Measurements from ENCODE around the gene DEFB115. TPM values are rescaled to one million over a fixed set of nuclear protein-coding genes. Genes with fewer than 3 reads are reported as not detected.
"Not testable (repeated sequence)": the region's sequence is repeated elsewhere in the genome, so short reads cannot be mapped to it uniquely, and the experiment has no call there.

Gene DEFB115
- total RNA-seq, 2 donors from 2014 or later: not detected

GRCh38 chr20:31274441-31274840, 17.0 kb downstream of the DEFB115 start:
- H3K4me1 ChIP-seq: no peaks in the 10 kb centered on the region
- no peak for DNase-seq (ENCODE audit: low spot score)
- no peaks in the 10 kb centered on the region for H3K36me3 ChIP-seq
- TF ChIP-seq, protein P1, sequence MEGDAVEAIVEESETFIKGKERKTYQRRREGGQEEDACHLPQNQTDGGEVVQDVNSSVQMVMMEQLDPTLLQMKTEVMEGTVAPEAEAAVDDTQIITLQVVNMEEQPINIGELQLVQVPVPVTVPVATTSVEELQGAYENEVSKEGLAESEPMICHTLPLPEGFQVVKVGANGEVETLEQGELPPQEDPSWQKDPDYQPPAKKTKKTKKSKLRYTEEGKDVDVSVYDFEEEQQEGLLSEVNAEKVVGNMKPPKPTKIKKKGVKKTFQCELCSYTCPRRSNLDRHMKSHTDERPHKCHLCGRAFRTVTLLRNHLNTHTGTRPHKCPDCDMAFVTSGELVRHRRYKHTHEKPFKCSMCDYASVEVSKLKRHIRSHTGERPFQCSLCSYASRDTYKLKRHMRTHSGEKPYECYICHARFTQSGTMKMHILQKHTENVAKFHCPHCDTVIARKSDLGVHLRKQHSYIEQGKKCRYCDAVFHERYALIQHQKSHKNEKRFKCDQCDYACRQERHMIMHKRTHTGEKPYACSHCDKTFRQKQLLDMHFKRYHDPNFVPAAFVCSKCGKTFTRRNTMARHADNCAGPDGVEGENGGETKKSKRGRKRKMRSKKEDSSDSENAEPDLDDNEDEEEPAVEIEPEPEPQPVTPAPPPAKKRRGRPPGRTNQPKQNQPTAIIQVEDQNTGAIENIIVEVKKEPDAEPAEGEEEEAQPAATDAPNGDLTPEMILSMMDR (IDR thresholded peaks at IDR 0.05): no peak
- no peak overlapping the region for H3K4me3 ChIP-seq
- H3K9me3 ChIP-seq: peaks cover 0 to 49% of the 10 kb centered on the region in 2 donors
- H3K27me3 ChIP-seq: no peaks in the 10 kb centered on the region
- no peak overlapping the region for H3K27ac ChIP-seq

GRCh38 chr20:31278178-31278577, 20.7 kb downstream of the DEFB115 start:
- DNase-seq (ENCODE audit: low spot score): no peak
- H3K4me1 ChIP-seq: no peaks in the 10 kb centered on the region
- TF ChIP-seq, protein P1 (IDR thresholded peaks at IDR 0.05): no peak
- no peak overlapping the region for H3K4me3 ChIP-seq
- H3K36me3 ChIP-seq: no peaks in the 10 kb centered on the region
- no peak overlapping the region for H3K27ac ChIP-seq
- H3K27me3 ChIP-seq: no peaks in the 10 kb centered on the region
- H3K9me3 ChIP-seq: peaks cover 0 to 11% of the 10 kb centered on the region in 2 donors

GRCh38 chr20:31284964-31285363, 27.5 kb downstream of the DEFB115 start:
- H3K4me3 ChIP-seq; H3K4me1 ChIP-seq; H3K27me3 ChIP-seq; DNase-seq (ENCODE audit: low spot score); H3K9me3 ChIP-seq; H3K36me3 ChIP-seq; H3K27ac ChIP-seq: not testable (repeated sequence)

DNA sequence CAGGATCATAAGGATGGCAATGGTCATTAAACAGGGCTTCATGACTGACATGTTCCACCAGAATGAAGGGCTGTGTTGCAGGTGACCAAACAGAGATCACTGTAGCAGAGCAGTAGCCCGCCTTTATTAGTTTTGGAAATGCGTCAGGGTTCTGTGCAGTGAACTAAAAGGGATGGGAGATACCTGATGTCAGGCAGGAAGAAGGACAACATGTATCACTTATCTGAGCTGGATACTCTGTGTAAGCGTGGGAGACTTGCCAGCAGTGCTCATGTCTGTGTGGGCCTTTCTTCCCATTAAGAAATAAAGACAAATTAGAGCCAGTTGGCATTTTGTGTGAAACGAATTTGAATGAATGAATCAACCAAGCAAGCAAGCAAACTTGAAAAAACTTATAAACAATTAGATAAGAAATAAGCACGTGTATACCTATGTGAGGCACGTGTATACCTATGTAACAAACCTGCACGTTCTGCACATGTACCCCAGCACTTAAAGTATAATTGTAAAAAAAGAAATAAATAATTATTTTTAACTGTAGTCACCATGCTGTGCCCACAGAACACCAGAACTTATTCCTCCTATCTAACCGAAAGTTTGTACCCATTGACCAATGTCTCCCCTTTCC, 51.2 kb downstream of the DEFB115 start, which contains the start of gene DEFB116:
TSS of gene DEFB116 (minus strand) at position 51 of the 628 bp plus-strand sequence. CDS start at position 51, 0 bp downstream.
- DNase-seq (ENCODE audit: low spot score): no peak

More for the DNA sequence above, 51.2 kb downstream of the DEFB115 start, which contains the start of gene DEFB116:
- Histone ChIP-seq H3K27ac (no peak within 1 kb of the TSS), H3K36me3 (no peaks in the 10 kb centered on the region), H3K4me3 (no peak within 1 kb of the TSS), H3K4me1 (no peaks in the 10 kb centered on the region), H3K9me3 (peaks cover 0 to 9% of the 10 kb centered on the region in 2 donors), H3K27me3 (no peaks in the 10 kb centered on the region)
- TF ChIP-seq, protein P1 (IDR thresholded peaks at IDR 0.05): no peak

Other genes with a start within 250 kb of the DEFB115 start
- gene DEFB116, start 50.9 kb downstream of the DEFB115 start, total RNA-seq: not detected
- gene DEFB118, start 110.9 kb downstream of the DEFB115 start, total RNA-seq: not detected
- not detected for gene DEFB119, start 132.9 kb downstream of the DEFB115 start, total RNA-seq
- gene DEFB121, start 148.6 kb downstream of the DEFB115 start, total RNA-seq: not detected
- not detected for gene DEFB123, start 183.0 kb downstream of the DEFB115 start, total RNA-seq
- not detected for gene DEFB124, start 217.5 kb downstream of the DEFB115 start, total RNA-seq
- gene REM1, start 217.6 kb downstream of the DEFB115 start, total RNA-seq: 1 to 10 TPM; 3.0 to 3.1 TPM